HEK293T (cell line): ENCODE data around the gene RET.

Experiments used
- ARNT ChIP-seq: fragments of 450-650 bp; IDR thresholded peaks from 2 replicates; pipeline ENCODE4 v1.6.1; 2017; ENCODE audit warnings: mild to moderate bottlenecking
- BHLHE40 ChIP-seq: fragments of 450-650 bp; IDR thresholded peaks from 2 replicates; pipeline ENCODE4 v1.6.1; 2016; ENCODE audit warnings: mild to moderate bottlenecking, moderate library complexity, borderline replicate concordance
- FOXM1 ChIP-seq: fragments of 450-650 bp; IDR thresholded peaks from 2 replicates; pipeline ENCODE4 v1.6.1; 2017; ENCODE audit warnings: mild to moderate bottlenecking, borderline replicate concordance
- L3MBTL2 ChIP-seq: fragments of 450-650 bp; conservative IDR thresholded peaks from 2 replicates; pipeline ENCODE4 v1.6.1; 2016; ENCODE audit warnings: mild to moderate bottlenecking
- NFRKB ChIP-seq: fragments of 450-650 bp; IDR thresholded peaks from 2 replicates; pipeline ENCODE4 v1.6.1; 2016; ENCODE audit warnings: mild to moderate bottlenecking, moderate library complexity
- PKNOX1 ChIP-seq: fragments of 450-650 bp; IDR thresholded peaks from 2 replicates; pipeline ENCODE4 v1.6.1; 2016
- SP1 ChIP-seq: fragments of 450-650 bp; IDR thresholded peaks from 2 replicates; pipeline ENCODE4 v1.6.1; 2017
- SUZ12 ChIP-seq: fragments of 450-650 bp; IDR thresholded peaks from 2 replicates; pipeline ENCODE4 v1.6.1; 2016; ENCODE audit warnings: mild to moderate bottlenecking
- TARDBP ChIP-seq: fragments of 450-650 bp; IDR thresholded peaks from 2 replicates; pipeline ENCODE4 v1.6.1; 2016
- ZNF384 ChIP-seq: fragments of 450-650 bp; IDR thresholded peaks from 2 replicates; pipeline ENCODE4 v1.6.1; 2016

DNA sequence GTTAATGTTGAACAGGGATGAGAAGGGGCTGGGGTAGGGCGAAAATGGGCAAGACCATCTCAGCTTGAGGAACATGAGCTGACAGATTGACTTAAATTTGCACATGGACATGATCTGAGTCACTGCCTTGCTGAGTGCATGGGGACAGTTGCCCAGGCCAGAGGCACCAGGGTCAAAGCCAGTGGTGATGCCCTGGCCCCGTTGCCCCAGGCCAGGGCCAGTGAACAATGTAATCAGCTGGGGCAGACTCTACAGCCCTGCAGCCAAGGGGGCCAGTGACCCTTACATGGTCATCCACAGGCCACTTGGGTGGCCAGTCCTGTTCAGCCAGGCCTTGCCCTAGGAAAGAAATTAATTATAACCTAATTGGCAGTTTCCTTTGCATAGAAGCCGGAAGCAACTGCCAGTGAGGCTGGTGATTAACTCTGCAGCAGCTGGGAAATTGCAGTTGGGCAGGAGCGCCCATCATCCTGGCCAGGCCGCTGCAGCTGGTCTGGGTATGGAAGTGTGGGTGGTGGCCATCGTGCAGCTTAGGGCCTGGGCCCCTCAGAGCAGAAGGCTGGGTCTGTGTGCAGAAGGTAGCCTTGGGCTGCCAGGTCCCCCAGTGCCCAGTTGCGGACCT lies 9.6 kb downstream of the RET start:
- TF ChIP-seq PKNOX1 (no peak), SUZ12 (no peak), TARDBP (no peak), SP1 (no peak), NFRKB (no peak), FOXM1 (no peak), BHLHE40 (no peak), ZNF384 (no peak), ARNT (no peak), L3MBTL2 (no peak)
